ENCODE data around the gene LRRC46.

The LRRC46 gene

GRCh38 chr17:47803201-47803600, 28.3 kb upstream of the LRRC46 start:
- H3K4me1 ChIP-seq: no peaks in the 10 kb centered on the region
- no peak for TF ChIP-seq CTCF (IDR thresholded peaks at IDR 0.05; ENCODE audit: low read depth, low read length)
- peaks cover 1% of the 10 kb centered on the region; the same call in 1 of the 2 replicates for H3K36me3 ChIP-seq

GRCh38 chr17:47803751-47804150, 27.7 kb upstream of the LRRC46 start:
- 0 out of 2 replicates have a peak, but pooled peaks cover 3% of the 10 kb centered on the region for H3K27me3 ChIP-seq
- H3K4me1 ChIP-seq: no peaks in the 10 kb centered on the region
- no peak overlapping the region for H3K4me3 ChIP-seq (ENCODE audit: low read depth, low read length)
- no peak for TF ChIP-seq CTCF (IDR thresholded peaks at IDR 0.05; ENCODE audit: low read depth, low read length)
- no peak for DNase-seq
- peaks cover 7% of the 10 kb centered on the region for H3K36me3 ChIP-seq
- H3K9me3 ChIP-seq: no peaks in the 10 kb centered on the region

More at GRCh38 chr17:47803201-47803600, 28.3 kb upstream of the LRRC46 start:
- Histone ChIP-seq H3K4me3 (ENCODE audit: low read depth, low read length) (no peak overlapping the region), H3K27me3 (0 out of 2 replicates have a peak, but pooled peaks cover 3% of the 10 kb centered on the region), H3K9me3 (no peaks in the 10 kb centered on the region)
- DNase-seq: no peak

- peaks cover 14% of the 10 kb centered on the region for H3K36me3 ChIP-seq
- TF ChIP-seq CTCF (IDR thresholded peaks at IDR 0.05; ENCODE audit: low read depth, low read length): no peak
- H3K9me3 ChIP-seq: no peaks in the 10 kb centered on the region
- H3K4me3 ChIP-seq (ENCODE audit: low read depth, low read length): no peak overlapping the region
- DNase-seq: no peak
- no peaks in the 10 kb centered on the region for H3K4me1 ChIP-seq
- 0 out of 2 replicates have a peak, but pooled peaks cover 3% of the 10 kb centered on the region for H3K27me3 ChIP-seq
Measured at GRCh38 chr17:47804461-47804860, 27.0 kb upstream of the LRRC46 start.

- TF ChIP-seq CTCF (IDR thresholded peaks at IDR 0.05; ENCODE audit: low read depth, low read length): no peak
- Histone ChIP-seq H3K36me3 (peaks cover 21% of the 10 kb centered on the region), H3K9me3 (no peaks in the 10 kb centered on the region), H3K4me3 (ENCODE audit: low read depth, low read length) (no peak overlapping the region), H3K4me1 (peaks cover 9% of the 10 kb centered on the region), H3K27me3 (0 out of 2 replicates have a peak, but pooled peaks cover 3% of the 10 kb centered on the region)
- DNase-seq: no peak
Measured at GRCh38 chr17:47806026-47806912, 25.2 kb upstream of the LRRC46 start.

GRCh38 chr17:47806913-47807255, 24.6 kb upstream of the LRRC46 start:
- Histone ChIP-seq H3K36me3 (peaks cover 21% of the 10 kb centered on the region), H3K9me3 (no peaks in the 10 kb centered on the region), H3K4me1 (peaks cover 9% of the 10 kb centered on the region), H3K4me3 (ENCODE audit: low read depth, low read length) (no peak overlapping the region), H3K27me3 (0 out of 2 replicates have a peak, but pooled peaks cover 3% of the 10 kb centered on the region)
- TF ChIP-seq CTCF (IDR thresholded peaks at IDR 0.05; ENCODE audit: low read depth, low read length): no peak
- no peak for DNase-seq

GRCh38 chr17:47807421-47807820, 24.0 kb upstream of the LRRC46 start:
- peaks cover 21% of the 10 kb centered on the region for H3K36me3 ChIP-seq
- H3K9me3 ChIP-seq: no peaks in the 10 kb centered on the region
- H3K4me3 ChIP-seq (ENCODE audit: low read depth, low read length): no peak overlapping the region
- peaks cover 9% of the 10 kb centered on the region for H3K4me1 ChIP-seq
- 0 out of 2 replicates have a peak, but pooled peaks cover 3% of the 10 kb centered on the region for H3K27me3 ChIP-seq
- no peak for DNase-seq
- TF ChIP-seq CTCF (IDR thresholded peaks at IDR 0.05; ENCODE audit: low read depth, low read length): no peak
